GM19452 (cell line): ENCODE measurements around the gene MED12L.
A peak's percentile ranks its signal among the peaks of the same experiment; 100 is the strongest.

Experiments used
- ATAC-seq: cut with Tn5 transposase; IDR thresholded peaks from one replicate; pipeline ENCODE4 v1.9.1; 2021; ENCODE audit not compliant: unreplicated experiment

Gene MED12L

DNA sequence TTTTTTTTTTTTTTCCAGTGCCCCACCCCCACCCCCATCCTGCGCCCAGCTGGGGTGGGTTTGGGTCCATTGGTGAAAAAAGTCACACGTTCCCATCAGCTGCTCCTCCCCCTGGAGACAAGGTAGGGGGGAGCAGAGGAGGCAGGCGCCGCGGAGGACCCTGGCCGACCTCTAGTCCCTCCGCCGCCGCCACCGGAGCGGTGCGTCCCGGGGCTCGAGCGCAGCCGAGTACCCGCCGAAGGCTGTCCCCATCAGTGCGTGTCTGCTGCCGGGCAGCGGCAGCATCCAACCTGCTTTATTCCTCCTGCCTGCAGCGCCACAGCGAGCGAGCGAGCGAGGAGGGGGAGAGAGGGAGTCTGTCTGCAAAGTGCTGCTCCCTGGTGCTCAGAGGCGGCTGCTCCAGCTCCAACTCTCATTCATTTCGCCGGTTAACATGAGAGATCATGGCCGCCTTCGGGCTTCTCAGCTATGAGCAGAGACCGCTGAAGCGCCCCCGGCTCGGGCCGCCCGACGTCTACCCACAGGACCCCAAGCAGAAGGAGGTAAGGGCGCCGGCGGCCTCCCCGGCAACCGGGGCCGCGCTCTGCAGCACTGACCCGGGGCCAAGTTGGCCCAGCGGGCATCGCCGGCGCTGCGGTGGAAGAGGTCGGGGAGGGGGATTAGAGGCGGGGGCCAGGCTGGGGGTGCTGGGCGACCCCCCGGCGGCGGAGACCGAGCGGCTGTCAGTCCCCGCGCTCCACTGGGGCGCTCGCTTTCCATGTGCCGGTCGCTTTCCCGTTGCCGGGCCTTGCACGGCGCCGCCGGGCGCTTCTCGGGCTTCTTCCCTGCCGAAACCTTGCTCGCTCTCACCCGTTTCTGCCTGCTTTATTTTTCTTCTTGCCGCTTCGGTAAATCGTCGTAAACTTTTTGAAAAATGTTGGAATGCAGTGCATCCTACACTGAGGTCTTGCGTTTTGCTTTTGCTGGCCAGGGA lies 1.3 kb downstream of the MED12L start:
- ATAC-seq: peak; percentile 67

DNA sequence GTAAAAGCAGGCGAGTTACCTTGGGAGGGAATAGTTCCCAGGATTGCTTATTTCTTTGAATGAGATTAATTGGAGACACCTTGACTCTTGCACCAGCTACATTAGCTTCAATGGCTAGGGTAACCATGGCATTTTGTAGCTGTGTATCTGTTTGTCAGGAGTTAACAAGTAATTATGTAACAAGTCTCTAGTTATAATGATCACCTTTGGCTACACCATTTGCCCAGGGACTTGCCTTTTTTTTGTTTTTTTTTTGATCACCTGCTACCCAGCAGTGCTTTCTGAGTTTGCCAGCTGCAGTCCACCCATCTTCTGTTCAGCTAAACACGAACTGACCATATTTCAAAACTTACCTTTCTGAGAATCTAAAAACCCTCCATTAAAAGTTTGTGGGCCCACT lies 2.2 kb downstream of the MED12L start:
- ATAC-seq: no peak

DNA sequence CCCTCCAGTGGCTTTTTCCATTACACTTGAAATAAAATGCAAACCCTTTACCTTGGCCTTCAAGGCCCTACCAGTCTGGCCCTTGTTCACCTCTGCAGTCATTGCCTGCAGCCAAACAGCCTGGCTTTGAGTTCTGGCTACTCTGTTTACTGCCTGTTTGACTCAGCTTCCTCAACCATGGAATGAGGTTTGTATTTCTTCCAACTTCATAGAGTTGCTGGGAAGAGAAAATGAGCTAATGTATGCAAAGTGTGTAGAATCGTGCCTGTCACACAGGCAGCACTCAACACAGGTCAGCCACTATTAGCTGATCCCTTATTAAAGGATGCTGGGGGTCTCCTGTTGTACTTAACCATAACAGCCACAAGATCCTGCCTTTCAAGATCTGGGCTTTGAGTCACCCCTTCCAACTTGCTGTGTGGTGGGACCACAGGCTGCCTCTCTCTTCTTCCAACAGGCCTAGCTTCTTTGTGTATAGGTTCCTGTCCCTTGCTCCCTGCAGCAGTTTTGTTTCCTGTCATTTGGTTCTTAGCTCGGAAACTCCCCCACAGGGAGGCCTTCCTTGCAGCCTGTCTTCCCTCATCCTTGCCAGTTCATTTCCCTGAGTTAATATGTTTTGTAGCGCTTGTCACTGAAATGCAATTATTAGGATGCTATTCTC lies 6.4 kb downstream of the MED12L start:
- no peak for ATAC-seq

- ATAC-seq: no peak
These were observed 7.7 kb downstream of the MED12L start for GRCh38 chr3:151093148-151093547.

GRCh38 chr3:151093905-151094304 lies 8.4 kb downstream of the MED12L start:
- ATAC-seq: no peak

- no peak for ATAC-seq
These were observed 11.3 kb downstream of the MED12L start for GRCh38 chr3:151096716-151097115.

DNA sequence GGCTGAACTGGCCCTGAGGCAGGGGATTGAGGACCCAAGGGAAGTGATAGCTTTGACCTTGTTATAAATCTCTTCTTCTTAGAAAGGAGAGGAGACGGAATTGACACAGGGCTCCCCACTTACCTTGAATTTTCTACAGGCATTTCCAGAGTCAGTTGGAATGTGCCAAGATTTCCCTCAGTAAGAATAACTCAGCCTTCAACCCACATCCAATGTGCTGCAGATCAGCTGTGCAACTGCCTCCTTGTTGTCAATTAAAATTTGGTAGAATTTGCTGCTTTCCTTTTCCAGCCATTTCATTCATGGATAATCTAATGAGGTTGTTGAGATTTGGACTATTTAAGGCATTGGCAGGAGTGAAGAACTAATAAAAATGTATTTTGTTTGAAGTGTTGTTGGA lies 14.6 kb downstream of the MED12L start:
- ATAC-seq: no peak

GRCh38 chr3:151101270-151101969 lies 16.0 kb downstream of the MED12L start:
- no peak for ATAC-seq

GRCh38 chr3:151106311-151106710 lies 20.8 kb downstream of the MED12L start:
- ATAC-seq: no peak

- no peak for ATAC-seq
These were observed 21.7 kb downstream of the MED12L start for GRCh38 chr3:151107177-151107576.

- no peak for ATAC-seq
These were observed 22.2 kb downstream of the MED12L start for GRCh38 chr3:151107701-151108100.

DNA sequence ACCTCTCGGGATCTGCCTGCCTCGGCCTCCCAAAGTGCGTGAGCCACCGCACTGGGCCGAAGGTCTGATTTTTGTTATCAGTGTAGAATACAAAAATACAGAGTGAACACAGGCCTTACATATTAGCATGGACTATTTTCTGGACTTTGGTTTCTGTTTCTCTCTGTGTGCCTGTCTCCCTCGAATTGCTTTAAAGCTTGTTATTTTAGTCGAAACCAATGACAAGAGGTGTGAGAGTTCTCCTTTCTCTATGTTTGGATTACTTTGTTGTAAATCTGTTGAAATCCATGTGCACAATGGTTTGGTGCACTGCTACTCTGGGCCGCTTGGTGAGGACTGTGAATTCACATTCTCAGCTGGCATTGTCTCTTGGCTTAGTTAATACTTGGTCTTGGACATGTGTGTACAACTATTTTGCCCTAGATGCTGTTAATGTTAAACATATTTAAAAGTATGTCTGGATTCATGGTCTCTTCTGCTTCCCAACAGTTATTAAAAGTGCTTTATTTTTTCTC lies 23.9 kb downstream of the MED12L start:
- no peak for ATAC-seq

DNA sequence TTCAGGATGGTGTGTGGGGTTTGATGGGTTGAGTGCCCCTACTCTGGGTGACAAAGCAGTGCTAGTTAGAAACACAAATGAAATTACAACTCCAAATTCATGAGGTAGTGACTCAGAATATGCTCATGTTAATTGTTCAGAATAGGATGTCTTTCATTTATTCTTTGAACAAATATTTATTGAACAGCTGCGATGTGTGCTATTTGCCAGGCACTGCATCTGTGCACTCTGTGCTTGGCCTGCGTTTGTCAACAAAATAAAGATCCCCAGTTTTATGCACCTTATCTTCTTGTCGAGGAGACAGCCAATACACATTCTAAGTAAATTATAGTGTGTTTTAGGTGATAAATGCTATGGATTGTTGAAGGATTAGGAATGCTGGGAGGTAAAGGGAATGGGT lies 27.3 kb downstream of the MED12L start:
- ATAC-seq: no peak

DNA sequence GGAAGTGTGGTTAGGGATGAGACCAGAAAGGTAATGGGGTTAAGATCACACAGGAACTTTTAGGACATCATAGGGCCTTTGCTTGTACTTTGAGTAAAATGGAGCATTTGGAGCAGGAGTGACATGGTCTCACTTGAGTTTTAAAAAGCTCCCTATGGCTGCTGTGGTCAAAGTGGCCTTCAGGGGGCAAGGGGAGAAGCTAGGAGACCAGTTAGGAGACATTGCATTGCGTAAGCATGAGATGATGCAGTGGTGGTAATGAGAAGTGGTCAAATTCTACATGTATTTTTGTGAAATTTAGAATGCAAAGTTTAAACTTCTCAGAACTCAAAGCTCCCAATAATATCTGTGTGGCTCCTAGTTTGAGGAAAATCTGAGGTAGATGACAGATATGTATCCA lies 27.9 kb downstream of the MED12L start:
- no peak for ATAC-seq

DNA sequence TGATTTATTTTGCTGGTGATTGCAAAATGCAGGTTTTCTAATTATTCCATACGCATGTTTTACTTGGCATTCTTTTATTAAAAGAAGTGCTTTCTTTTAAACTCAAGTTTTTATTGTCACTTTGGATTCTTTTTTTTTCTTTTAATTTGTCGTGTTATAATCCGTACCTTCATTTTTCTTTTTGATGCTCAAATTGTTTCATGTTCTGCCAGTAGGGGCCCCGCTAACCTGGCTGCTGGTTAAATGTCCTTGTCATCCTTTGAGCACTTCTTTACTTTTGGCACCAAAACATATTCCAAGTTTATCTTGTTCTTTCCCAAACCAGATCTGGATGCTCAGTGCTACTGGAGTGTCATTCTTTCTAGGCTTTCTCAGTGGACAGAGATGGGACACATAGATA lies 31.6 kb downstream of the MED12L start:
- no peak for ATAC-seq

DNA sequence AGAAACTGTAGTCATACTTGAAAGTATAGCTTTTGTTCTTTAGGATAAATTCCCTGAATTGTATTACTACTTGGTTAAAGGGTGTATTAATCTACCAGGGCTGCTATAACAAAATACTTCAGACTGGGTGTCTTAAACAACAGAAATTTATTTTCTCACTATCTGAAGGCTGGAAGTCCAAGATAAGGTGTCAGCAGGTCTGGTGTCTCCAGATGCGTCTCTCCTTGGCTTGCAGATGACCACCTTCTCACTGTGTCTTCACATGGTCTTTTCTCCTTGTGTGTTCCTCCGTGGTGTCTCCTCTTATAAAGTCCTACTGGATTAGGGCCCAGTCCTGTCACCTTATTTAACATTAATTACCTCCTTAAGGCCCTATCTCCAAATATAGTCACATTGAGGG lies 33.7 kb downstream of the MED12L start:
- ATAC-seq: no peak

DNA sequence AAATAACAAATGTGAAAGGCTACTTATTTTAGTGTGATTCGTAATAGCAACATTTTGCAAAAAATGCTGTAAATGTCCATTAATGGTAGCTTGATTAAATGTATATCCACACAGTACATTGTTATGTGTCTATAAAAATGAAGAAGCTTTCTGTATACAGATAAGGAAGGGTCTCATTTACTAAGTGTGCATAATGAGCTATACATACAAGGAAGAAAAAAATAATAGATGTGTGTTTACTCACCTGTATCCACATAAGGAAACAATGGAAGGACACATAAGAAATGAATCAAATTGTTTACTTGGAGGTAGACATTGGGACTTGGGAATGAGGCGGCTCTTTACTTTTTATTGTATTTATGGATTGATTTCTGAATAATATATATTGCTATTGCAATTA lies 34.9 kb downstream of the MED12L start:
- ATAC-seq: no peak

- ATAC-seq: no peak
These were observed 35.6 kb downstream of the MED12L start for GRCh38 chr3:151121016-151121415.

DNA sequence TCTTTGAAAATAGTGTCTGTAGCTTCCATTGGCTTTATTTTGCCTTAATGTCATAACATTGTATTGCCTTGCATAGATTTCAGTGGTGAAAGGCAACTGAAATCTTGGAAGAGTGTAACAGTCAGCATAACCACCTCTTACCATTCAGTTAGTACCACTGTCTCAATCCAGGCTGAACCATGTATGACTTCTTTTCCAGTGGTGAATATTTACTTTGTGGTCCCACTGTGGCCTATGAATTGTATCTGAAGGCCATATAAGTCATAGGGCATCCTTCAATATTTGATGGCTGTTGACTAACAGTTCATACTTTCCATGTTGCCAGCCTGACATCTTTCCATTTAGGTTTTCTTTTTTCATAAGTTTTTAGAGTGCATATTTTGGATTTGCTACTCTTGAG lies 38.4 kb downstream of the MED12L start:
- no peak for ATAC-seq

DNA sequence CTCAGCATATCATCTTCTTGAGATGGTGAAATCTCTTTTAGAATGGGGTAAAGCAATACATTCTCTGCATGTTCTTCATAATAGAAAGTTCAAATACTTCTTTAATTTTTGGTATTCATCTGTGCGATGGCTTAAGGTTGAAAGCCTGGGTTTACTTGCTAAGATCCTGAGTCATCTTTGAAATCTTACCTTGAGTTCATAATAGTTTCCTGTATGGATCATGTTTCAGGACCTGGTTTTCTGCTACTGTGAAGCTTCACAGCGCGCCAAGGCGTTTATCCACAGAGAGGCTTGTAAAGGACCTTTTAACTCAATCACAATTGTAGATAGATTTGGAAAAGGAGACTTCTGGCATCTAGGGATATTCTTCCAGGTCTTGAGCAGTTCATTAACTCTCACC lies 39.0 kb downstream of the MED12L start:
- no peak for ATAC-seq

DNA sequence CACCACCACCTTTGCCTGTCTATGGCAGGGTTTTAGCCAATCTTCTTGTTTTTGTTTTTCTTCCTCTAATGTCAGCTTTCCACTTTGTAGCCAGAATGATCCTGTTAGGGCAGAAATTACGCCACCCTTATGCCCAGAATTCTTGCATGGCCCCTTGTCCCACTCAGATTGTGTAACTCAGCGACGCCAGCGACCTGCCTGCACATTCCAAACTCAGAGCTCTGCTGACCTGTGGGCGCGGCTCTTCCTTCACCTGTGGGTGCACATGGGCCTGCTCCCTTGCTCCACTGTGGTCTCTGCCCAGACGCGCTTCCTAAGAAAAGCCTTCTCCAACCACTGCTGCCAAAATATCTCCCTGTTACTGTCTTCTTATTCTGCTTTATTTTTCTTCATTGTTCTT lies 45.0 kb downstream of the MED12L start:
- no peak for ATAC-seq

DNA sequence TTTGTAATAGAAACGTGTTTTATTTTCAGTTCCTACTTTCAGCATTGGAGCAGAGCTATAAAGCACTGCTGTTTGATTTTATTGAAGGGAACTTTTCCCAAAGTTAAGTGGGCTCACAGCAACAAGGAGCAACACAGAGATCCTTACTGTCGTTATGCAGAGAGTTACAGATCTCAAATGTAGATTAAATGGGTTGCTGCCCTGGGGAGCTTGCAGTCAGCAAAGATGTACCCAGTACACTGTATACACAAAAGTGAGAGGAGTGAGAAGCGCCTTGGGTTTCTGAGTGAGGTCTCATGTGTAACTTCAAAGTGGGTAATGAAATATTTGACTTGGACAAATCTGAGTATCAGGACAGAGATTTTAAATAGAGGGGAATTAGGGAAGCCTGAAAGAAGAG lies 47.7 kb downstream of the MED12L start:
- no peak for ATAC-seq
